RWPE1 (cell line): ENCODE data around the gene CATSPER4.
A peak's percentile ranks its signal among the peaks of the same experiment; 100 is the strongest.

Experiments
- CTCF ChIA-PET: fragments of 350-600 bp; sonication (Branson Sonifier 250); formaldehyde crosslinking; extraction: SDS; loops from one replicate; lab custom pipeline; 2021; lab: Yijun Ruan, JAX
- POLR2A ChIA-PET: fragments of 400-600 bp; formaldehyde crosslinking; extraction: SDS; loops from one replicate; lab custom pipeline; 2020; ENCODE audit warnings: antibody characterized with exemption; ENCODE audit not compliant: low non-redundant PET; lab: Yijun Ruan, JAX
- DNase-seq: peaks from one replicate; pipeline ENCODE4 v3.0.0; 2012; ENCODE audit warnings: low spot score
- H3K27ac ChIP-seq: fragments of 450-650 bp; 2 replicates; pipeline ENCODE4 v1.5.1; 2017
- CTCF ChIP-seq: fragments of 450-650 bp; conservative IDR thresholded peaks from 2 replicates; pipeline ENCODE4 v1.5.1; 2017; ENCODE audit warnings: low read depth, mild to moderate bottlenecking

CATSPER4 gene

GRCh38 chr1:26154750-26155149 is 35.7 kb upstream of the CATSPER4 start:
- DNase-seq: no peak
- TF ChIP-seq CTCF: no peak
- ChIA-PET POLR2A (no interaction called here), CTCF (interaction anchor here (1.1 to 1.7 kb wide), 2 partner anchors 10 to 36 kb away, joined by 3 to 8 read pairs; partner anchors contain the start of gene CATSPER4)
- H3K27ac ChIP-seq: no peak overlapping the region

- TF ChIP-seq CTCF: no peak
- no peak overlapping the region for H3K27ac ChIP-seq
- ChIA-PET POLR2A (no interaction called here), CTCF (interaction anchor here (0.5 to 1.7 kb wide), 4 partner anchors 10 to 641 kb away, joined by 4 to 8 read pairs (median 5); no protein-coding TSS in a partner anchor)
- no peak for DNase-seq
Measured at GRCh38 chr1:26155370-26156284, 34.8 kb upstream of the CATSPER4 start.

- CTCF ChIA-PET: interaction anchor here (1.3 to 1.4 kb wide), 2 partner anchors 12 to 120 kb away, joined by 5 read pairs; no protein-coding TSS in a partner anchor
- no peak overlapping the region for H3K27ac ChIP-seq
- POLR2A ChIA-PET: no interaction called here
- no peak for DNase-seq
- no peak for TF ChIP-seq CTCF
Measured at GRCh38 chr1:26156285-26157038, 33.9 kb upstream of the CATSPER4 start.

- H3K27ac ChIP-seq: no peak overlapping the region
- POLR2A ChIA-PET: no interaction called here
- TF ChIP-seq CTCF: no peak
- CTCF ChIA-PET: interaction anchor here (1.3 kb wide), 1 partner anchor 13 kb away, joined by 6 read pairs; no protein-coding TSS in a partner anchor
- DNase-seq: no peak
Measured at GRCh38 chr1:26158271-26158907, 32.0 kb upstream of the CATSPER4 start.

GRCh38 chr1:26158908-26159742 is 31.3 kb upstream of the CATSPER4 start, which contains the start of gene FAM110D:
TSS of gene FAM110D (plus strand) at chr1:26159079. CDS start at chr1:26161292, 2,213 bp downstream.
- TF ChIP-seq CTCF: no peak
- CTCF ChIA-PET: no interaction called here
- H3K27ac ChIP-seq: peak within 1 kb of the TSS; percentile 17
- DNase-seq: no peak
- POLR2A ChIA-PET: no interaction called here
